Tibial nerve (tissue), 4 donors: ENCODE results near the gene DLG5.

Experiments used
- EP300 ChIP-seq, 2 donors: sonication (generic); formaldehyde crosslinking; IDR thresholded peaks; one replicate each; pipeline ENCODE4 v1.6.1; 2017; ENCODE audit warnings: antibody characterized with exemption in 2 of 2, mild to moderate bottlenecking in 1 of 2
- POLR2A ChIP-seq, 2 donors: fragments of 450-650 bp; IDR thresholded peaks; one replicate each; pipeline ENCODE4 v1.6.1; 2017; ENCODE audit warnings: antibody characterized with exemption in 2 of 2, mild to moderate bottlenecking in 2 of 2, moderate library complexity in 2 of 2
- TF ChIP-seq, protein P1 (sequence below), 5 experiments: fragments of 200-600 bp in 3 of 5; fragments of 450-650 bp in 2 of 5; sonication (generic) in 3 of 5; IDR thresholded peaks; one replicate each; pipeline ENCODE4 v1.5.1; 2016 to 2019; ENCODE audit warnings: antibody characterized with exemption in 5 of 5, mild to moderate bottlenecking in 3 of 5, moderate library complexity in 2 of 5

DNA sequence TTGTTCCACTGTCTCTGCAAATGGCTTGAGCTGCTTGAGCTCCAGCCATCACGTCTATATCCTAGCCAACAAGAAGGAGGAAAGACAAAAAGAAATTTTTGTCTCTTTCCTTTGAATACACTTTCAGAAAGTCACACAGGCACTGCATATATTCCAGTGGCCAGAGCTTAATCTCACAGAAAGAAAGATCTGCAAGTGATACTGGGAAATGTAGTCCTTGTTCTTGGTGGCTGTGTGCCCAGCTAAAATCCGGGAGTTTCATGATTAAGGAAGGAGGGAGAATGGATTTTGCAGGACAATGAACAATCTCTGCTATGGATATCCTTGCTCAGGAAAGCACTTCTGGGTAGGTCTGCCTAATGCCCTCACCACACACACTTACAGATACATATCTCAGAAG is 19.5 kb upstream of the DLG5 start:
- TF ChIP-seq, protein P1, sequence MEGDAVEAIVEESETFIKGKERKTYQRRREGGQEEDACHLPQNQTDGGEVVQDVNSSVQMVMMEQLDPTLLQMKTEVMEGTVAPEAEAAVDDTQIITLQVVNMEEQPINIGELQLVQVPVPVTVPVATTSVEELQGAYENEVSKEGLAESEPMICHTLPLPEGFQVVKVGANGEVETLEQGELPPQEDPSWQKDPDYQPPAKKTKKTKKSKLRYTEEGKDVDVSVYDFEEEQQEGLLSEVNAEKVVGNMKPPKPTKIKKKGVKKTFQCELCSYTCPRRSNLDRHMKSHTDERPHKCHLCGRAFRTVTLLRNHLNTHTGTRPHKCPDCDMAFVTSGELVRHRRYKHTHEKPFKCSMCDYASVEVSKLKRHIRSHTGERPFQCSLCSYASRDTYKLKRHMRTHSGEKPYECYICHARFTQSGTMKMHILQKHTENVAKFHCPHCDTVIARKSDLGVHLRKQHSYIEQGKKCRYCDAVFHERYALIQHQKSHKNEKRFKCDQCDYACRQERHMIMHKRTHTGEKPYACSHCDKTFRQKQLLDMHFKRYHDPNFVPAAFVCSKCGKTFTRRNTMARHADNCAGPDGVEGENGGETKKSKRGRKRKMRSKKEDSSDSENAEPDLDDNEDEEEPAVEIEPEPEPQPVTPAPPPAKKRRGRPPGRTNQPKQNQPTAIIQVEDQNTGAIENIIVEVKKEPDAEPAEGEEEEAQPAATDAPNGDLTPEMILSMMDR (IDR thresholded peaks at IDR 0.05): no peak
- TF ChIP-seq EP300 (IDR thresholded peaks at IDR 0.05) (no peak), POLR2A (IDR thresholded peaks at IDR 0.05) (no peak)
